OCI-LY1 (cell line): ENCODE measurements around the gene KANSL3.

Experiments
- H2AFZ ChIP-seq: fragments of 200-600 bp; sonication (generic), shearing (Covaris generic); 2 replicates; pipeline ENCODE4 v1.6.0; 2014; ENCODE audit warnings: antibody characterized with exemption, mild to moderate bottlenecking, low read length
- H3F3A ChIP-seq: fragments of 200-600 bp; sonication (generic), shearing (Covaris generic); 2 replicates; pipeline ENCODE4 v1.6.0; 2014; ENCODE audit warnings: mild to moderate bottlenecking, antibody characterized with exemption, low read length, moderate library complexity; ENCODE audit not compliant: insufficient read depth
- H3K27ac ChIP-seq: fragments of 200-600 bp; sonication (generic); 2 replicates; pipeline ENCODE4 v1.5.1; 2014; ENCODE audit warnings: low read length, mixed run types, mild to moderate bottlenecking, low read depth; ENCODE audit not compliant: poor library complexity, severe bottlenecking
- H3K27me3 ChIP-seq: fragments of 200-600 bp; sonication (generic); 2 replicates; pipeline ENCODE4 v1.6.0; 2014; ENCODE audit warnings: antibody characterized with exemption, mild to moderate bottlenecking, low read length, moderate library complexity; ENCODE audit not compliant: insufficient read depth
- H3K36me3 ChIP-seq: fragments of 200-600 bp; sonication (generic); 2 replicates; pipeline ENCODE4 v1.6.1; 2014; ENCODE audit warnings: mild to moderate bottlenecking, antibody characterized with exemption, low read length, moderate library complexity, mixed read lengths; ENCODE audit not compliant: insufficient read depth
- H3K4me1 ChIP-seq: fragments of 200-600 bp; sonication (generic); 2 replicates; pipeline ENCODE4 v1.5.1; 2014; ENCODE audit warnings: mild to moderate bottlenecking, low read length, moderate library complexity; ENCODE audit not compliant: insufficient read depth, severe bottlenecking
- H3K4me2 ChIP-seq: fragments of 200-600 bp; sonication (generic), shearing (Covaris generic); 2 replicates; pipeline ENCODE4 v1.6.1; 2014; ENCODE audit warnings: low read length
- H3K4me3 ChIP-seq: fragments of 200-600 bp; sonication (generic); 2 replicates; pipeline ENCODE4 v1.5.1; 2014; ENCODE audit warnings: low read length, low read depth, mild to moderate bottlenecking, mixed read lengths; ENCODE audit not compliant: poor library complexity, severe bottlenecking
- H3K79me2 ChIP-seq: fragments of 200-600 bp; shearing (Covaris generic); 2 replicates; pipeline ENCODE4 v1.6.1; 2016; ENCODE audit warnings: mixed run types, low read length, mixed read lengths; ENCODE audit not compliant: insufficient read depth
- H3K9ac ChIP-seq: fragments of 200-600 bp; sonication (generic), shearing (Covaris generic); 2 replicates; pipeline ENCODE4 v1.6.1; 2014; ENCODE audit warnings: mild to moderate bottlenecking, low read length, mixed read lengths
- H3K9me2 ChIP-seq: fragments of 200-600 bp; sonication (generic), shearing (Covaris generic); 2 replicates; pipeline ENCODE4 v1.6.1; 2014; ENCODE audit warnings: low read depth, mild to moderate bottlenecking, low read length, mixed read lengths
- H3K9me3 ChIP-seq: fragments of 200-600 bp; shearing (Covaris generic); 2 replicates; pipeline ENCODE4 v1.6.1; 2014; ENCODE audit warnings: low read length, mixed read lengths
- H4K20me1 ChIP-seq: fragments of 200-600 bp; sonication (generic), shearing (Covaris generic); 2 replicates; pipeline ENCODE4 v1.6.0; 2016; ENCODE audit warnings: mild to moderate bottlenecking, low read length; ENCODE audit not compliant: insufficient read depth
- CTCF ChIP-seq: fragments of 200-600 bp; sonication (generic), shearing (Covaris generic); IDR thresholded peaks from 2 replicates; pipeline ENCODE4 v1.5.1; 2017; ENCODE audit warnings: mild to moderate bottlenecking, antibody characterized with exemption, low read length, moderate library complexity, mixed read lengths
- EZH2 ChIP-seq: fragments of 200-600 bp; sonication (generic), shearing (Covaris generic); IDR thresholded peaks from 2 replicates; pipeline ENCODE4 v1.8.0; 2017; ENCODE audit warnings: borderline replicate concordance, mixed run types, mild to moderate bottlenecking, antibody characterized with exemption, low read length, moderate library complexity, mixed read lengths

Gene KANSL3

DNA sequence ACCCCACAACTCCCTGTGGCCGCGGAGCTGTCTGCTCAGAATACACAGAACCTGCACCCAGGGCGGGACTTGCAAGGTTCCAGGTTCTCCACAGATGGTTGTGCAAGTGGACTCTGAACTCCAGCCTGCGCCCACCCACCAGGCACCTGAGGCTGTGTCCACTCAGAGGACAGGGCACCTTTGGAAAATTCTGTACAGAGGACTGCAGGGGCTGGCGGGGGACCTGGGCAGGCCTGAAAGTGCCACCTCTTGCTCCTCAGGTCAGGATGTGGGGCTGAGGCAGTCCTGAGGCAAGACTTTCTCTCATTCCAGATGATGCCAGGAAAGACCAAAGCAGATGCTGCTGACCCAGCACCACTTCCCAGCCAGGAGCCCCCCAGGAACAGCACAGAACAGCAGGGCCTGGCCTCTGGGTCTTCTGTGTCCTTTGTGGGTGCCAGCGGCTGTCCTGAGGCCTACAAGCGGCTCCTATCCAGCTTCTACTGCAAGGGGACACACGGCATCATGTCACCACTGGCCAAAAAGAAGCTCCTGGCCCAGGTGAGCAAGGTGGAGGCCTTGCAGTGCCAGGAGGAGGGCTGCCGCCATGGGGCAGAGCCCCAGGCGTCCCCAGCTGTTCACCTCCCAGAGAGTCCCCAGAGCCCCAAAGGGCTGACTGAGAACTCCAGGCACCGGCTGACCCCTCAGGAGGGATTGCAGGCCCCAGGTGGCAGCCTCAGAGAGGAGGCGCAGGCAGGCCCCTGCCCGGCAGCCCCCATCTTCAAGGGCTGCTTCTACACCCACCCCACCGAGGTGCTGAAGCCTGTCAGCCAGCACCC lies 87.1 kb downstream of the KANSL3 start:
- no peaks in the 10 kb centered on the region for H4K20me1 ChIP-seq
- H3K27ac ChIP-seq, result no peak overlapping the region
- no peaks in the 10 kb centered on the region for H3K9me3 ChIP-seq
- no peaks in the 10 kb centered on the region for H3K79me2 ChIP-seq
- H3K27me3 ChIP-seq, result no peaks in the 10 kb centered on the region
- H3K9me2 ChIP-seq, result no peaks in the 10 kb centered on the region
- TF ChIP-seq EZH2 (no peak), CTCF (no peak)
- H2AFZ ChIP-seq, result no peak overlapping the region
- H3F3A ChIP-seq, result no peaks in the 10 kb centered on the region
- H3K9ac ChIP-seq, result no peak overlapping the region
- H3K4me1 ChIP-seq, result no peaks in the 10 kb centered on the region
- H3K36me3 ChIP-seq, result no peaks in the 10 kb centered on the region
- no peak overlapping the region for H3K4me3 ChIP-seq
- H3K4me2 ChIP-seq, result no peak overlapping the region

DNA sequence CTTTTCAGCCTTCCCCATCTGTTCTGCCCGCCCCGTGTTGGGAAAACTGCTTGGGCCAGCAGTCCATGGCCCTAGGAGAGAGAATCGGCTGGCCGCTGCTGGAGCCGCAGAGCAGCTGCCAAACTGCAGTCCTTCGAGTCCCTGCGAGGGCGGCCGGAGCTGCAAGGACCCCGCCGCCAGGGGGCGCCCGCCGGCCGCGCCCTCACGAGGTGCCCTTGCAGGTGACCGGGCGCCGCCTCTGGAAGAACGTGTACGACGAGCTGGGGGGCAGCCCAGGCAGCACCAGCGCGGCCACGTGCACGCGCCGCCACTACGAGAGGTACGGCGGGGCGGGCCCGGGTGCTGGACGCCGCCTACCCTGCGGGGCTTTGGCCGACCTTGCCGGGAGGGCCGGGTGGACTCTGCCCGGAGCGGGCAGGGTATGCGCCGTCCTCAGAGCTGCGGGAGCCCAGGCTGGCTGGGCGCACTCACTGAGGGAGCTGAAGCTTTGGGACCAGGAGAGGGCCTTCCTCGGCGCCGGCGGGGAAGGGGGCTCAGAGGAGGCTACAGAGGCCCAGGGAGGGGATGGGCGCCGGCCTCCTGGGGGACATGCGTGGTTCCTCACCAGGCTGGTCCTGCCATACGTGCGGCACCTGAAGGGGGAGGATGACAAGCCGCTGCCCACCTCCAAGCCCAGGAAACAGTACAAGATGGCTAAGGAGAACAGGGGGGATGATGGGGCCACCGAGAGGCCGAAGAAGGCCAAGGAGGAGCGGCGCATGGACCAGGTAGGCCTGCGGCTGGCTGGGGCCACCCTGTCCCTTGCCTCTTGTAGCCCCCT lies 87.9 kb downstream of the KANSL3 start:
- Histone ChIP-seq H3K79me2 (no peaks in the 10 kb centered on the region), H3K9me2 (no peaks in the 10 kb centered on the region), H3K9ac (no peak overlapping the region), H2AFZ (no peak overlapping the region), H3K27ac (no peak overlapping the region), H3K9me3 (no peaks in the 10 kb centered on the region), H4K20me1 (no peaks in the 10 kb centered on the region), H3F3A (no peaks in the 10 kb centered on the region), H3K4me3 (no peak overlapping the region), H3K4me1 (no peaks in the 10 kb centered on the region), H3K36me3 (no peaks in the 10 kb centered on the region), H3K4me2 (no peak overlapping the region), H3K27me3 (no peaks in the 10 kb centered on the region)
- no peak for TF ChIP-seq EZH2
- TF ChIP-seq CTCF, result peak; percentile 71

GRCh38 chr2:96549466-96549785 lies 88.7 kb downstream of the KANSL3 start:
- H3K9ac ChIP-seq, result no peak overlapping the region
- TF ChIP-seq CTCF (no peak), EZH2 (no peak)
- H3K79me2 ChIP-seq, result no peaks in the 10 kb centered on the region
- H3K4me2 ChIP-seq, result no peak overlapping the region
- no peaks in the 10 kb centered on the region for H3K9me3 ChIP-seq
- H4K20me1 ChIP-seq, result no peaks in the 10 kb centered on the region
- no peak overlapping the region for H2AFZ ChIP-seq
- no peaks in the 10 kb centered on the region for H3K9me2 ChIP-seq
- H3K4me1 ChIP-seq, result no peaks in the 10 kb centered on the region
- no peak overlapping the region for H3K27ac ChIP-seq
- H3K36me3 ChIP-seq, result no peaks in the 10 kb centered on the region
- no peaks in the 10 kb centered on the region for H3K27me3 ChIP-seq
- no peak overlapping the region for H3K4me3 ChIP-seq
- no peaks in the 10 kb centered on the region for H3F3A ChIP-seq
